ENCODE measurements around the gene COG6. TPM values are rescaled to one million over a fixed set of nuclear protein-coding genes. Genes with fewer than 3 reads are reported as not detected.

COG6 gene
- total RNA-seq, 2 donors from 2014 or later, result 34.4 to 43.0 TPM

GRCh38 chr13:39635564-39635963, 19.9 kb upstream of the COG6 start:
- H3K27ac ChIP-seq (ENCODE audit: low read depth, low read length), result no peak overlapping the region
- DNase-seq, result no peak
- Mint-ChIP-seq H3K4me3 (no peak overlapping the region), H3K9me3 (no peaks in the 10 kb centered on the region), H3K27me3 (ENCODE audit: insufficient read depth) (peaks cover 11% of the 10 kb centered on the region), H3K4me1 (no peaks in the 10 kb centered on the region), H3K36me3 (ENCODE audit: low read depth) (no peaks in the 10 kb centered on the region), H3K27ac (no peak overlapping the region)
- H3K36me3 ChIP-seq (ENCODE audit: control insufficient read depth, insufficient read depth, low read length), result no peaks in the 10 kb centered on the region
- H3K9me3 ChIP-seq (ENCODE audit: control insufficient read depth, low read length), result peaks cover 19% of the 10 kb centered on the region
- H3K9ac ChIP-seq (ENCODE audit: extremely low read depth, low read length, poor library complexity, severe bottlenecking), result no peak overlapping the region
- H3K4me3 ChIP-seq (ENCODE audit: low read length), result no peak overlapping the region
- peaks cover 5% of the 10 kb centered on the region for H3K4me1 ChIP-seq (ENCODE audit: control insufficient read depth, insufficient read depth, low read length)
- WGBS, 2 experiments (ENCODE audit: insufficient coverage in 1 of 2, insufficient read length in 1 of 2), result 100% methylated on average over 1 of the region's 1 CpG; no CpG with 5 or more reads in 1 of the 2 experiments
- H3K27me3 ChIP-seq (ENCODE audit: control insufficient read depth, insufficient read depth, low read length, poor library complexity, severe bottlenecking), result no peaks in the 10 kb centered on the region
- TF ChIP-seq CTCF (conservative IDR thresholded peaks at IDR 0.05), result no peak

- Histone ChIP-seq H3K4me1 (ENCODE audit: control insufficient read depth, insufficient read depth, low read length) (peaks cover 5% of the 10 kb centered on the region), H3K4me3 (ENCODE audit: low read length) (no peak overlapping the region), H3K36me3 (ENCODE audit: control insufficient read depth, insufficient read depth, low read length) (no peaks in the 10 kb centered on the region), H3K9ac (ENCODE audit: extremely low read depth, low read length, poor library complexity, severe bottlenecking) (no peak overlapping the region), H3K27me3 (ENCODE audit: control insufficient read depth, insufficient read depth, low read length, poor library complexity, severe bottlenecking) (peaks cover 5% of the 10 kb centered on the region), H3K9me3 (ENCODE audit: control insufficient read depth, low read length) (peaks cover 7% of the 10 kb centered on the region), H3K27ac (ENCODE audit: low read depth, low read length) (no peak overlapping the region)
- Mint-ChIP-seq H3K4me1 (no peaks in the 10 kb centered on the region), H3K4me3 (no peak overlapping the region), H3K9me3 (no peaks in the 10 kb centered on the region), H3K27ac (no peak overlapping the region), H3K36me3 (ENCODE audit: low read depth) (no peaks in the 10 kb centered on the region), H3K27me3 (ENCODE audit: insufficient read depth) (peaks cover 17% of the 10 kb centered on the region)
- 89 to 100% methylated on average over 1 to 3 of the region's 3 CpGs for WGBS, 2 experiments (ENCODE audit: insufficient coverage in 1 of 2, insufficient read length in 1 of 2)
- no peak for DNase-seq
- no peak for TF ChIP-seq CTCF (conservative IDR thresholded peaks at IDR 0.05)
Measured at GRCh38 chr13:39637890-39638289, 17.6 kb upstream of the COG6 start.

- no peak overlapping the region for H3K4me3 ChIP-seq (ENCODE audit: low read length)
- no peaks in the 10 kb centered on the region for H3K4me1 ChIP-seq (ENCODE audit: control insufficient read depth, insufficient read depth, low read length)
- no peak overlapping the region for H3K27ac ChIP-seq (ENCODE audit: low read depth, low read length)
- H3K27me3 Mint-ChIP-seq (ENCODE audit: insufficient read depth), result peaks cover 17% of the 10 kb centered on the region
- no peak for TF ChIP-seq CTCF (conservative IDR thresholded peaks at IDR 0.05)
- no peaks in the 10 kb centered on the region for H3K36me3 Mint-ChIP-seq (ENCODE audit: low read depth)
- no peak overlapping the region for H3K27ac Mint-ChIP-seq
- WGBS, 2 experiments (ENCODE audit: insufficient coverage in 1 of 2, insufficient read length in 1 of 2), result 94% methylated on average over 1 of the region's 1 CpG; no CpG with 5 or more reads in 1 of the 2 experiments
- H3K9me3 ChIP-seq (ENCODE audit: control insufficient read depth, low read length), result peaks cover 7% of the 10 kb centered on the region
- no peak for DNase-seq
- H3K4me1 Mint-ChIP-seq, result no peaks in the 10 kb centered on the region
- H3K9me3 Mint-ChIP-seq, result no peaks in the 10 kb centered on the region
- H3K36me3 ChIP-seq (ENCODE audit: control insufficient read depth, insufficient read depth, low read length), result no peaks in the 10 kb centered on the region
- no peak overlapping the region for H3K4me3 Mint-ChIP-seq
- no peak overlapping the region for H3K9ac ChIP-seq (ENCODE audit: extremely low read depth, low read length, poor library complexity, severe bottlenecking)
- H3K27me3 ChIP-seq (ENCODE audit: control insufficient read depth, insufficient read depth, low read length, poor library complexity, severe bottlenecking), result peaks cover 5% of the 10 kb centered on the region
Measured at GRCh38 chr13:39641645-39642044, 13.8 kb upstream of the COG6 start.

All from endodermal cell (in vitro differentiated cells).